NCI-H2081 treated with DMSO at 0.1 percent for 48 hours (cell line): ENCODE data around the gene PSMB7.

Experiments used
- DNase-seq: peaks from one replicate; lab custom pipeline; 2025; lab: John Stamatoyannopoulos, UW

PSMB7 gene

DNA sequence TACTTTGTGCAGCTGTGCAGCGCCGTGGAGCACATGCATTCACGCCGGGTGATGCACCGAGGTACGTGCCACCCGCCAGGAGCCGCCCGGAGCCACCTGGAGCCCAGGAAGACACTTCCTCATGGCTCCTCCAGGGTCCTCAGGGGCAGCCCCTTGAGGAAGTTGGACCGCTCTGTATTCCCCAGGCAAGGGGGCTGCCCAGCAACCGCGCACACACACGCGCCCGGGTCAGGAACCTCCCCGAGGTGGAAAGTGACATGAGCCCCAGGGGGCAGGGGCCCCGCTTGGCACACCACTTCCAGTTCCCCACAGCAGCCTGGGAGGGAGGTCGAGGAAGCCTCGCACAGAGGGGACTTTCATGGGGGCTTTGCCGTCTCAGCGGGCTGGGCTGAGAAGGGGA is 88.9 kb downstream of the PSMB7 start:
- DNase-seq: no peak

DNA sequence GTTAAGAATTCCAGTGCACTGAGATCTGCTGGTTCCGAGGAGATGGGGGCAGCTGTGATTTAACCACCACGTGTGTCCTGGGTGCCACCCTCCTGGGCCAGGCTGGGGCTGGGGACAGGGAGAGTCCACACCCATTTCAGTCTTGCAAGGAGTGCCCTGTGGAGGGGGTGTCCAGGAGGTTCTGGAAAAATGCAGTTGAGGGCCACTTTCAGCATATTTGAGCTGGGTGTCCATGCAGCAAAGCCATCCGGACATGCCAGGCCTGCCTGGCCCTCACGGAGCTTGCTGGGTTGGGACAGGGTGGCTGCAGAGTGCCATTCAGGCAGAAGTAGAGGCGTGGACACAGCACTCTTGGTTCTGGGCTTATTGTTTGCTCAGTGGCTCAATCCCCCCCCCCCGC is 89.4 kb downstream of the PSMB7 start:
- DNase-seq: no peak

DNA sequence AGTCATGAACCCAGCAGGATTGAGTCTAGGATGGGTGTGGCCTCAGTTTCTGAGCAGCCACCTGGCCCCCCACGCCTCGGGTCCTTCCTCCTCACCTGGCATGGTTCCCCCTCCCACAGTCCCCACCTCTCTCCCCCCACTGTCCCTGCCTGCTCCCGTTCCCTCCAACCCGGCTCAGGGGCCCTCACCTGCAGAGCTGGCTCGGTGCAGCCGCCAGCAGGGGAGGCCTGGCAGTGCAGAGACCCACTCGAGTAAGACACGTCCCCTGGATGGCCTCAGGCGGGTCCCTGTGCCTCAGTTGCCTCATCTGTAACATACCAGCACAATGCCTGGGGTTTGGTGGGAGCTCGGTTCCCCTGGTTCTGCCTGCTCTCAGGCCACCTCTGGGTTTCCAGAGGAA is 91.3 kb downstream of the PSMB7 start:
- no peak for DNase-seq

- no peak for DNase-seq
Observed at GRCh38 chr9:124322618-124323432, 92.4 kb downstream of the PSMB7 start.

DNA sequence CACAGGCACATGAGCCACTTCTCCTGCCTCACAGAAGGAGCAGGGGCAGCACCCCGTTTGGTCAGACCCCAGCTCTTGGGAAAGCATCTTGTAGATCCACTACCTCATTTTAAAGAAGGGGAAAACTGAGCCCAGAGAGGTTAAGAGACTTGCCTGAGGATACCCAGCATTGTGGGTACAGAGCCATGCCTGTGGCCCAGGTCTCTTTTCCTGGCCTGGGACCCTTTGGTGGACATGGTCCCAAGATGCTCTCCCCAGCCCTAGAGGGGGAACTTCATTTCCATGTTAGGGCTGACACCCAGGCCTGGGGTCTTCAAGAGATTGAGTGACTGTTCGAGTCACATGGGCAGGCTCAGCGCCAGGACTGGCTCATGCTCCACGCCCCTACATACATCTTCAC is 93.3 kb downstream of the PSMB7 start:
- no peak for DNase-seq

GRCh38 chr9:124321416-124321815 is 93.8 kb downstream of the PSMB7 start:
- no peak for DNase-seq

GRCh38 chr9:124320062-124320973 is 94.9 kb downstream of the PSMB7 start:
- DNase-seq: no peak

DNA sequence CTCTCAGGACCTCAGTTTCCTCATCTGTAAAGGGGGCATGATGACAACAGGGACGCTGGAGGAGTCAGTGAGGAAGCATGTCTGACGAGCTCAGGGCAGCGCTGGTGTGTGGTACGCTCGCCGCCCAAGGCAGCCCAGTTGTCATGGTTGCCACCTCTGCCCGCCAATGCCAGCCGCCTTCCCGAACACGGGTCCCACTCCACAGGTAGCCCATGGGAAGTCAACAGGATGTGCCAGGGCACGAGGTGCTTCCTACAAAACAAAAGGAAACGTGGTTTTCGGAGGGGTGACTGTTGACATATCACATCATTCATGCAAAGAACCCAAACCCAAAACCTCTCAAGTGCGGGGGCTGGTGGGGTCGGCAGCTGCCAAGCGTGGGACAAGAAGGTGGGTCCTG is 99.4 kb downstream of the PSMB7 start:
- DNase-seq: no peak

DNA sequence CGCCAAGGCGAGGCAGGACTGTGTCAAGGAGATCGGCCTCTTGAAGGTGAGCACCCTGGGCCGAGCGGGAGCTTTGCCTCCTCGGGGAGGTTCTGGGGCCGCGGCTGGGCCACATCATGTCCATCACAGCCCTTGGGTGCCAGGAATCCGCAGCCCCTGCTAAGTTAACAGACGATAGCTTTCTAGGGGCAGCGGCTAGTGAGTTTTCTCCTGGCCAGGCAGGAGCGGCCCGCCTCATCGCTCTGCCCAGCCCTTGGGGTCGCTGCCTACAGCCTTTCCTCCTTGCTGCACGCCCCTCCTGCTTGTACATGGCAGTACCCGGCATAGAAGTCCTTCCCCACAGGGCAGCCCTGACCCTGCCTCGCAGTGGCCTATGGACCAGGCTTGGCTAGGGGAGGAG is 101.3 kb downstream of the PSMB7 start:
- DNase-seq: no peak

GRCh38 chr9:124312290-124313265 is 102.7 kb downstream of the PSMB7 start:
- no peak for DNase-seq

DNA sequence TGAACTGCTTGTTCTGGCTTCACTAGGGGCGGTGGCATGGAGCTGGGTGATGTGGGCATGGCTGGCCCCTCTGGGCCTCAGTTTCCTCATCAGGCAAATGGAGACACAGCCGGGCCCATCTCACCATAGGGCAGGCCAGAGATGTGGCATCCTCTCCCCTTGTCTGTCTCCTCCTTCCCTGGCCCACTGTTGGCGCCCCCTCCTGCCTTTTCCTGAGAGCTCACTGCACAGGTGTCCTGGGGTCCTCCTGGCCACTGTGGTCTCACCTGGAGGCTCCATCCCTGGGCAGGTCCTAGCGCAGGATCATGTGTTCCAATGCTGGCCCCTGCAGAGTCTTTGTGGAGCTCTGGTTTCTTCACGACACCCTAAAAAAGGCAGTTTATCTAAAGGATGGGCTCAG is 104.0 kb downstream of the PSMB7 start:
- no peak for DNase-seq

DNA sequence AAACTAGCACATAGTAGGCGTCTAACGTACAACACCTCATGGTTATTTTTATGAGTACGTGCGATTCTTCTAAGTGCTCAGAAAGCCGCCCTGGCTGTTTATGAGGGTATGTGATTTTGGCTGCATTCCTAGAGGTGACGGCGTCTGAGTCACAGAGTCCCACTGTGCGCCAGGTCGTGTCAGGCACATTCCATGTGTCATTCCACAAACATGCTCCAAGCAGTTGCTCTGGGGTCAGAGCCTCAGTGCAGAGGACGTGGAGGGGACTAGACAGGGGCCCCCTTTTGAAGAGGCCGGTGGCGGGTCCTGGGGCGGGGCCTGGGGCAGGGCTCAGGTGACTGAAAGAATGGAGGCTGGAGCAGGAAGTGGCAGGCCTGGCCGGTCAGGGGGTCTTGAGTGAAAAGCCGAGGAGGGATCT is 105.6 kb downstream of the PSMB7 start:
- DNase-seq: no peak

GRCh38 chr9:124308606-124309491 is 106.4 kb downstream of the PSMB7 start:
- no peak for DNase-seq

- DNase-seq: no peak
Observed at GRCh38 chr9:124307379-124308030, 107.7 kb downstream of the PSMB7 start.

- DNase-seq: no peak
Observed at GRCh38 chr9:124306098-124306735, 109.0 kb downstream of the PSMB7 start.

GRCh38 chr9:124304285-124304684 is 111.0 kb downstream of the PSMB7 start:
- DNase-seq: no peak

DNA sequence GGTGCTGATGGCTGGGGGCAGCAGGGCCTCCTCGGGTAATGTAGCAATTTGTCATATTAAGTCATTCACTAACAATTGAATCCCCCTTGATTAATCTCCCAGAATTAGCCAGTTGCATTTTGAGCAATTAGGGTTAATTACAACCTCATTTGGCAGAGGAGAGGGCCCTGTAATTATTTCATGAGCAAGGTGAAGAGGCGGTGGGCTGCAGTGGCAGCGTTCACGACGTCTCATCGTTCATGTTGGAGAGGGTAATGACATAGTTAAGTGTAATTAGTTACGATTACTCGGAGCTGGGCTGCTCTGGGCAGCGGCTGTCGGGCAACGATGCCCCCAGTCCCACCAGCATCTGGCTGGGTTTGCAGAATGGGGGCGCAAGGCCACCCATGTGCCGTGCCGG is 111.5 kb downstream of the PSMB7 start:
- DNase-seq: no peak
